ENCODE measurements around the gene EIPR1.

DNA sequence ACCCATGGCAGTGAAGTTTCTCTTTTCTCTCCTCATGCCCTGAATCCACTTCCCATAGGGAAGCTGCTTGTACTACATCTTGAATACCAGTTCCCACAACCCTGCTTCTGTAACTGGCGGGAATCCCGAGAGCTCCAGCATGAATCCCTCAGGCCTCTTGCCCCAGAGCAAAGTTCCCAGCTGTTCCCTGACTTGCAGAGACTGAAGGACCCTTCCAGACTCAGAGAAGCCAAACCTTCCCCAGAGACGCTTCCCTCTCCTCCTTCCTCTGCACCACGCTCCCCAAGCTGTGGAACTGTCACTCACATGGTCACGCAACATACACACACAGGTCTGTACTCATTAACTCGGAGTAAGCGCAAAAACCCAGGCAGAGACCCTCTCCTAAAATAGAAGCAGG, 28.3 kb upstream of the EIPR1 start:
- TF ChIP-seq, protein P1, sequence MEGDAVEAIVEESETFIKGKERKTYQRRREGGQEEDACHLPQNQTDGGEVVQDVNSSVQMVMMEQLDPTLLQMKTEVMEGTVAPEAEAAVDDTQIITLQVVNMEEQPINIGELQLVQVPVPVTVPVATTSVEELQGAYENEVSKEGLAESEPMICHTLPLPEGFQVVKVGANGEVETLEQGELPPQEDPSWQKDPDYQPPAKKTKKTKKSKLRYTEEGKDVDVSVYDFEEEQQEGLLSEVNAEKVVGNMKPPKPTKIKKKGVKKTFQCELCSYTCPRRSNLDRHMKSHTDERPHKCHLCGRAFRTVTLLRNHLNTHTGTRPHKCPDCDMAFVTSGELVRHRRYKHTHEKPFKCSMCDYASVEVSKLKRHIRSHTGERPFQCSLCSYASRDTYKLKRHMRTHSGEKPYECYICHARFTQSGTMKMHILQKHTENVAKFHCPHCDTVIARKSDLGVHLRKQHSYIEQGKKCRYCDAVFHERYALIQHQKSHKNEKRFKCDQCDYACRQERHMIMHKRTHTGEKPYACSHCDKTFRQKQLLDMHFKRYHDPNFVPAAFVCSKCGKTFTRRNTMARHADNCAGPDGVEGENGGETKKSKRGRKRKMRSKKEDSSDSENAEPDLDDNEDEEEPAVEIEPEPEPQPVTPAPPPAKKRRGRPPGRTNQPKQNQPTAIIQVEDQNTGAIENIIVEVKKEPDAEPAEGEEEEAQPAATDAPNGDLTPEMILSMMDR (conservative IDR thresholded peaks at IDR 0.05 in 1 of 2, IDR thresholded peaks at IDR 0.05 in 1 of 2; ENCODE audit: extremely low read depth in 1 of 2, insufficient read depth in 1 of 2, low read depth in 1 of 2, low read length in 2 of 2), result no peak
- no peak for TF ChIP-seq EZH2 (IDR thresholded peaks at IDR 0.05; ENCODE audit: borderline replicate concordance, low read length)

Measured in mammary epithelial cell (primary cell).